Measurements from ENCODE around the gene EXOSC3. TPM values are rescaled to one million over a fixed set of nuclear protein-coding genes. Genes with fewer than 3 reads are reported as not detected.

EXOSC3 gene
- total and polyA plus RNA-seq, 7 donors, result 12.9 to 48.9 (median 18.3) TPM

- no peaks in the 10 kb centered on the region for H3K9me3 ChIP-seq
- intact Hi-C loops (cut with DNase I), result loop anchor here in 1 of 2 donors (10.0 kb wide), 1 partner anchor 108 kb away; no protein-coding TSS in a partner anchor
- DNase-seq (no peak), ATAC-seq (no peak)
- no peaks in the 10 kb centered on the region for H3K4me1 ChIP-seq
- 21 to 73% (median 27%) methylated on average over 2 of the region's 2 CpGs for WGBS, 3 donors
- no peak for TF ChIP-seq CTCF (IDR thresholded peaks at IDR 0.05)
- no peak overlapping the region for H3K27ac ChIP-seq
- H3K36me3 ChIP-seq (ENCODE audit: insufficient read depth in 1 of 2, low read depth in 1 of 2), result peaks cover 0 to 39% of the 10 kb centered on the region in 2 donors
- no peak overlapping the region for H3K4me3 ChIP-seq
- H3K27me3 ChIP-seq (ENCODE audit: insufficient read depth in 3 of 3, low read length in 2 of 3), result no peaks in the 10 kb centered on the region
Measured at GRCh38 chr9:37732952-37733351, 51.9 kb downstream of the EXOSC3 start.

GRCh38 chr9:37732086-37732741, 52.6 kb downstream of the EXOSC3 start:
- H3K4me3 ChIP-seq, result no peak overlapping the region
- 64 to 72% (median 70%) methylated on average over 10 of the region's 10 CpGs for WGBS, 3 donors
- H3K36me3 ChIP-seq (ENCODE audit: insufficient read depth in 1 of 2, low read depth in 1 of 2), result peaks cover 0 to 34% of the 10 kb centered on the region in 2 donors
- H3K27ac ChIP-seq, result no peak overlapping the region
- no peak for ATAC-seq
- no peak for DNase-seq
- H3K4me1 ChIP-seq, result no peaks in the 10 kb centered on the region
- no peak for TF ChIP-seq CTCF (IDR thresholded peaks at IDR 0.05)
- no peaks in the 10 kb centered on the region for H3K9me3 ChIP-seq
- intact Hi-C loops (cut with DNase I), result loop anchor here in 1 of 2 donors (10.0 kb wide), 1 partner anchor 107 kb away; no protein-coding TSS in a partner anchor
- H3K27me3 ChIP-seq (ENCODE audit: insufficient read depth in 3 of 3, low read length in 2 of 3), result no peaks in the 10 kb centered on the region

- ATAC-seq, result no peak
Measured at GRCh38 chr9:37730839-37731238, 54.0 kb downstream of the EXOSC3 start.

GRCh38 chr9:37730256-37730655, 54.6 kb downstream of the EXOSC3 start:
- Histone ChIP-seq H3K27me3 (ENCODE audit: insufficient read depth in 3 of 3, low read length in 2 of 3) (no peaks in the 10 kb centered on the region), H3K36me3 (ENCODE audit: insufficient read depth in 1 of 2, low read depth in 1 of 2) (peaks cover 0 to 26% of the 10 kb centered on the region in 2 donors), H3K9me3 (no peaks in the 10 kb centered on the region), H3K4me3 (no peak overlapping the region), H3K4me1 (no peaks in the 10 kb centered on the region), H3K27ac (no peak overlapping the region)
- TF ChIP-seq CTCF (IDR thresholded peaks at IDR 0.05), result no peak
- WGBS, 3 donors, result 81 to 91% (median 81%) methylated on average over 3 of the region's 3 CpGs
- intact Hi-C loops (cut with DNase I), result loop anchor here in 1 of 2 donors (10.0 kb wide), 1 partner anchor 105 kb away; no protein-coding TSS in a partner anchor
- ATAC-seq, result no peak
- DNase-seq, result no peak

More at GRCh38 chr9:37730839-37731238, 54.0 kb downstream of the EXOSC3 start:
- 70 to 80% (median 80%) methylated on average over 5 of the region's 5 CpGs for WGBS, 3 donors
- Histone ChIP-seq H3K27ac (no peak overlapping the region), H3K4me3 (no peak overlapping the region), H3K36me3 (ENCODE audit: insufficient read depth in 1 of 2, low read depth in 1 of 2) (peaks cover 0 to 24% of the 10 kb centered on the region in 2 donors), H3K27me3 (ENCODE audit: insufficient read depth in 3 of 3, low read length in 2 of 3) (no peaks in the 10 kb centered on the region), H3K4me1 (no peaks in the 10 kb centered on the region), H3K9me3 (no peaks in the 10 kb centered on the region)
- TF ChIP-seq CTCF (IDR thresholded peaks at IDR 0.05), result no peak
- no peak for DNase-seq
- intact Hi-C loops (cut with DNase I), result loop anchor here in 1 of 2 donors (10.0 kb wide), 1 partner anchor 106 kb away; no protein-coding TSS in a partner anchor

Other genes starting within 250 kb of the EXOSC3 start
- gene FBXO10, start 208.7 kb downstream of the EXOSC3 start, total RNA-seq, result 10 to 100 TPM; 31.3 to 90.4 (median 43.0) TPM
- 10 to 100 TPM; 12.1 to 32.5 (median 27.3) TPM for gene FBXO10, start 208.7 kb downstream of the EXOSC3 start, polyA plus RNA-seq
- gene TOMM5, start 192.5 kb downstream of the EXOSC3 start, total RNA-seq, result 100 to 1,000 TPM in 2 of 4 donors, 10 to 100 TPM in 2; 65.2 to 104 (median 98.9) TPM
- 100 to 1,000 TPM; 144 to 280 (median 234) TPM for gene TOMM5, start 192.5 kb downstream of the EXOSC3 start, polyA plus RNA-seq
- gene FRMPD1, start 134.1 kb downstream of the EXOSC3 start, total RNA-seq, result 1 to 10 TPM; 1.4 to 6.1 (median 3.9) TPM
- under 1 TPM; 0.48 to 0.84 (median 0.68) TPM for gene FRMPD1, start 134.1 kb downstream of the EXOSC3 start, polyA plus RNA-seq
- gene TRMT10B, start 31.3 kb downstream of the EXOSC3 start, total RNA-seq, result 1 to 10 TPM; 1.3 to 5.5 (median 2.8) TPM
- 1 to 10 TPM; 2.8 to 7.2 (median 3.2) TPM for gene TRMT10B, start 31.3 kb downstream of the EXOSC3 start, polyA plus RNA-seq
- 10 to 100 TPM; 20.2 to 27.2 (median 22.4) TPM for gene DCAF10, start 15.7 kb upstream of the EXOSC3 start, total RNA-seq
- gene DCAF10, start 15.7 kb upstream of the EXOSC3 start, polyA plus RNA-seq, result 10 to 100 TPM in 2 of 3 donors, 1 to 10 TPM in 1; 9.7 to 17.9 (median 16.5) TPM
- 10 to 100 TPM; 16.3 to 25.3 (median 18.4) TPM for gene SLC25A51, start 119.1 kb upstream of the EXOSC3 start, total RNA-seq
- gene SLC25A51, start 119.1 kb upstream of the EXOSC3 start, polyA plus RNA-seq, result 10 to 100 TPM in 2 of 3 donors, 1 to 10 TPM in 1; 8.4 to 24.0 (median 18.4) TPM